ENCODE measurements around the gene FSTL5.

DNA sequence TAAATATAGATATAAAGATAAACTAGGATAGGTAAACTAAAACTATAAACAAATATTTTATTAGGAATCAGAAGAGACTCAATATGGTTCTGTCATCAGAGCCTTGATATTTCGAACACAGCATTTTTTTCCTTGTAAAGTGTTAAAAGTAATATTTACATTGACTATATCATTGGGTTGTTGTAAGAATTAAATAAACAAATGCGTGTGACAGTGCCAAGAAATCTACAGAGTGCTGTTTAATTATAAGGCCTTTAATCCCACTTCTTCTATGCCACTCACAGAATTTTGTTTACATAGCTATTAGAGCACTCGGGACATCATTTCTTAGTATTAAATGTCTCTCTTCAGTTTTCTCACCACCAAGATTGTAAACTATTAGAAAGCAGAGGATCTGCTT, 807.4 kb downstream of the FSTL5 start:
- TF ChIP-seq YY1 (IDR thresholded peaks at IDR 0.05; ENCODE audit: insufficient read depth, insufficient read length) (no peak), SUZ12 (IDR thresholded peaks at IDR 0.05; ENCODE audit: extremely low read depth, insufficient read depth, insufficient read length) (no peak)
